Upper lobe of left lung (tissue), 6 donors: ENCODE data around the gene GRK3. TPM values are rescaled to one million over a fixed set of nuclear protein-coding genes. Genes with fewer than 3 reads are reported as not detected.
"Not testable (repeated sequence)": the region's sequence is repeated elsewhere in the genome, so short reads cannot be mapped to it uniquely, and the experiment has no call there.

ENCODE experiments used
- ATAC-seq, 2 donors: fragments of 200-7000 bp; cut with Tn5 transposase; one replicate each; pipeline ENCODE4 v1.9.1; 2022; ENCODE audit warnings: mild to moderate bottlenecking in 2 of 2, moderate library complexity in 2 of 2; ENCODE audit not compliant: low FRiP score in 2 of 2
- DNase-seq, 2 donors: peaks; one replicate each; pipeline ENCODE4 v3.0.0-alpha.2; 2019 to 2020
- H3K27ac ChIP-seq, 4 donors: fragments of 200-600 bp; sonication (generic); one replicate each; pipeline ENCODE4 v1.5.1; 2016 to 2019
- H3K27me3 ChIP-seq, 4 donors: fragments of 200-600 bp; sonication (generic); one replicate each; pipeline ENCODE4 v1.5.1; 2017 to 2019
- H3K36me3 ChIP-seq, 4 donors: fragments of 200-600 bp; sonication (generic); one replicate each; pipeline ENCODE4 v1.5.1; 2016 to 2019
- H3K4me1 ChIP-seq, 4 donors: fragments of 200-600 bp; sonication (generic); one replicate each; pipeline ENCODE4 v1.5.1; 2018 to 2019
- H3K4me3 ChIP-seq, 4 donors: fragments of 200-600 bp; sonication (generic); one replicate each; pipeline ENCODE4 v1.5.1; 2017 to 2019; ENCODE audit warnings: mild to moderate bottlenecking in 2 of 4, moderate library complexity in 1 of 4
- H3K9me3 ChIP-seq, 4 donors: fragments of 200-600 bp; sonication (generic); one replicate each; pipeline ENCODE4 v1.5.1; 2018 to 2019
- EP300 ChIP-seq, 4 donors: sonication (generic); formaldehyde crosslinking; IDR thresholded peaks; one replicate each; pipeline ENCODE4 v1.5.1; 2017; ENCODE audit warnings: antibody characterized with exemption in 4 of 4, control low read depth in 2 of 4
- POLR2A ChIP-seq, 4 donors: fragments of 450-650 bp; IDR thresholded peaks; one replicate each; pipeline ENCODE4 v1.5.1; 2016 to 2017; ENCODE audit warnings: antibody characterized with exemption in 4 of 4, mild to moderate bottlenecking in 2 of 4
- POLR2AphosphoS5 ChIP-seq, 2 donors: sonication (generic); formaldehyde crosslinking; IDR thresholded peaks; one replicate each; pipeline ENCODE4 v1.5.1; 2017; ENCODE audit warnings: antibody characterized with exemption in 2 of 2
- WGBS, 2 donors: methylation state at CpG; one replicate each; pipeline ENCODE4 v1.1.5; 2017 to 2018; 5-methylcytosine and 5-hydroxymethylcytosine counted together
- total RNA-seq, 6 donors: library from RNA; depleted of rRNA in 4 of 6; stranded (reverse); fragments of >200 nt in 4 of 6; gene quantifications; one replicate each; pipeline versions ENCODE4 v1.1.0 to v1.2.1, GENCODE V29; 2016 to 2021
- TF ChIP-seq, protein P1 (sequence below), 6 experiments: fragments of 450-650 bp in 4 of 6; fragments of 200-600 bp in 2 of 6; sonication (generic) in 2 of 6; IDR thresholded peaks; one replicate each; pipeline ENCODE4 v1.5.1; 2016 to 2019; ENCODE audit warnings: antibody characterized with exemption in 6 of 6
- donor health status: DM: no; HTN: no; CAD: no; lungs with moderate emphysema.
- donor health status: DM: no; HTN: yes; CAD: no; lungs with severe emphysema.

GRK3 gene
- total RNA-seq, 6 donors from 2014 or later: 16.0 to 25.2 (median 21.6) TPM

DNA sequence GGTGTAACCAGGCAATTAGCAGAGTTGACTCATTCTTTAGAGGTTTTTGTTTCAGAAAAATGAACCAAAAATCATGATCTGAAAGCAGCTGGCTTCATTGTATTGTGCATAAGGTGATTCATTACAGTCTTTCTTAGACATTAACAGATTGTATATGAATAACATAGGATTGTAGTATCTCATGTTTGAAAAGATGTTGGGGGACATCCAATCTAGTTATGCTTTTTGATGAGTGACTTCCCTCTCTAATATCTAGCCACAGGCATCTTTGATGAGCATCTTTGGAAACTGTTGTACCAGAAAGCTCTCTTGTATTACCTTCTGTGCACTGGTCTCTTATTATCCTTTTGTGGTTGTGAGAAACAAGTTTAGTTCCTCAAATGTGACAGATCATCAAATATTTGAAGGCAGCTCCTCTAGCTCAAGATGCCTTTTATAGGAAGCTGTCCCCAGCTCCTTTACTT is 8.3 kb downstream of the GRK3 start:
- DNase-seq (no peak), ATAC-seq (no peak)
- H3K27me3 ChIP-seq: no peaks in the 10 kb centered on the region
- TF ChIP-seq, protein P1, sequence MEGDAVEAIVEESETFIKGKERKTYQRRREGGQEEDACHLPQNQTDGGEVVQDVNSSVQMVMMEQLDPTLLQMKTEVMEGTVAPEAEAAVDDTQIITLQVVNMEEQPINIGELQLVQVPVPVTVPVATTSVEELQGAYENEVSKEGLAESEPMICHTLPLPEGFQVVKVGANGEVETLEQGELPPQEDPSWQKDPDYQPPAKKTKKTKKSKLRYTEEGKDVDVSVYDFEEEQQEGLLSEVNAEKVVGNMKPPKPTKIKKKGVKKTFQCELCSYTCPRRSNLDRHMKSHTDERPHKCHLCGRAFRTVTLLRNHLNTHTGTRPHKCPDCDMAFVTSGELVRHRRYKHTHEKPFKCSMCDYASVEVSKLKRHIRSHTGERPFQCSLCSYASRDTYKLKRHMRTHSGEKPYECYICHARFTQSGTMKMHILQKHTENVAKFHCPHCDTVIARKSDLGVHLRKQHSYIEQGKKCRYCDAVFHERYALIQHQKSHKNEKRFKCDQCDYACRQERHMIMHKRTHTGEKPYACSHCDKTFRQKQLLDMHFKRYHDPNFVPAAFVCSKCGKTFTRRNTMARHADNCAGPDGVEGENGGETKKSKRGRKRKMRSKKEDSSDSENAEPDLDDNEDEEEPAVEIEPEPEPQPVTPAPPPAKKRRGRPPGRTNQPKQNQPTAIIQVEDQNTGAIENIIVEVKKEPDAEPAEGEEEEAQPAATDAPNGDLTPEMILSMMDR (IDR thresholded peaks at IDR 0.05): no peak
- TF ChIP-seq POLR2A (IDR thresholded peaks at IDR 0.05) (no peak), POLR2AphosphoS5 (IDR thresholded peaks at IDR 0.05) (no peak), EP300 (IDR thresholded peaks at IDR 0.05) (no peak)
- no peaks in the 10 kb centered on the region for H3K9me3 ChIP-seq
- no peak overlapping the region for H3K27ac ChIP-seq
- H3K36me3 ChIP-seq: no peaks in the 10 kb centered on the region
- H3K4me1 ChIP-seq: peaks cover 0 to 4% (median 2%) of the 10 kb centered on the region in 4 donors
- H3K4me3 ChIP-seq: no peak overlapping the region

GRCh38 chr22:25573841-25574240 is 9.4 kb downstream of the GRK3 start:
- no peak for DNase-seq
- peaks cover 0 to 4% (median 2%) of the 10 kb centered on the region in 4 donors for H3K4me1 ChIP-seq
- no peaks in the 10 kb centered on the region for H3K27me3 ChIP-seq
- no peak for TF ChIP-seq POLR2A (IDR thresholded peaks at IDR 0.05)
- no peak overlapping the region for H3K4me3 ChIP-seq
- no peaks in the 10 kb centered on the region for H3K36me3 ChIP-seq
- no peaks in the 10 kb centered on the region for H3K9me3 ChIP-seq
- no peak for ATAC-seq
- H3K27ac ChIP-seq: no peak overlapping the region
- WGBS, 2 donors: 92% methylated on average over 5 of the region's 5 CpGs

- H3K36me3 ChIP-seq: no peaks in the 10 kb centered on the region
- TF ChIP-seq, protein P1 (IDR thresholded peaks at IDR 0.05): no peak
- TF ChIP-seq EP300 (IDR thresholded peaks at IDR 0.05) (no peak), POLR2A (IDR thresholded peaks at IDR 0.05) (no peak), POLR2AphosphoS5 (IDR thresholded peaks at IDR 0.05) (no peak)
- ATAC-seq (no peak), DNase-seq (no peak)
- H3K4me3 ChIP-seq: no peak overlapping the region
- no peaks in the 10 kb centered on the region for H3K9me3 ChIP-seq
- no peaks in the 10 kb centered on the region for H3K27me3 ChIP-seq
- H3K4me1 ChIP-seq: peaks cover 0 to 4% (median 2%) of the 10 kb centered on the region in 4 donors
- H3K27ac ChIP-seq: no peak overlapping the region
- 84 to 85% methylated on average over 4 of the region's 4 CpGs for WGBS, 2 donors
Measured at GRCh38 chr22:25574736-25575135, 10.3 kb downstream of the GRK3 start.

DNA sequence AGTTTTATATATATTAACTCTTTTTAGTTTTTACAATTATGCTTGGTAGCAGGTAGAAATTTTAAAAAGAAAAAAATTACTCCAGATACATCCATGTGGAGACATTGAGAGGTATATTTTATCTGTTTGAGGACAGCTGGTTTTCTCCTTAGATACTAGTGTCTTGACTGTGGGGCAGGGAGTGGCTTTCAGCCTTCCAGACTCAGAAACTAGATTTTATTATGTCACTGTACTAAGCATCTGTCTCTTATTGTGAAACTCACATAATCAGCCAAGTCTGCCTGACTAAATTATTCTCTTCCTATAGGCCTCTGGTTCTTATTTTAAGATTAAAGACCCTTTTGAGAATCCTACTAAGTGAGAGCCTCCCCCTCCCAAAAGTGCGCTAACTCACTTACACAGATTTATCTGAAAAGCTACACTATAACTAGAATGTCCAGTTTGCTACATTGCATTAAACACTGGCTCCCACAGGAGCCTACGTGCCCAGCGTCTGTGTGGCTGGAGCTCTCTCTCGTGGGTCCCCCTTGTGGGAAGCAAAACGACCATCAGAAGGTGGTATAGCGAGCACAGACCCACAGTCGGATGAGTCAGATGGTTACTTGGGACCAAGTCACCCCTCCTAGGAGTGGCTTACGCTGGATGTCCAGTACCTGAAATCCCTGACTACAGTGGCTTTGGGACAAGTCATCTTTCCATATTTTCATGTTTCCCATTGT is 11.4 kb downstream of the GRK3 start:
- not testable (repeated sequence) for H3K4me3 ChIP-seq, H3K36me3 ChIP-seq, H3K4me1 ChIP-seq, H3K9me3 ChIP-seq, H3K27ac ChIP-seq, DNase-seq, H3K27me3 ChIP-seq
- WGBS, 2 donors: 77 to 82% methylated on average over 5 to 8 of the region's 8 CpGs
- peak in 1 of 2 donors; percentile 39 for ATAC-seq

DNA sequence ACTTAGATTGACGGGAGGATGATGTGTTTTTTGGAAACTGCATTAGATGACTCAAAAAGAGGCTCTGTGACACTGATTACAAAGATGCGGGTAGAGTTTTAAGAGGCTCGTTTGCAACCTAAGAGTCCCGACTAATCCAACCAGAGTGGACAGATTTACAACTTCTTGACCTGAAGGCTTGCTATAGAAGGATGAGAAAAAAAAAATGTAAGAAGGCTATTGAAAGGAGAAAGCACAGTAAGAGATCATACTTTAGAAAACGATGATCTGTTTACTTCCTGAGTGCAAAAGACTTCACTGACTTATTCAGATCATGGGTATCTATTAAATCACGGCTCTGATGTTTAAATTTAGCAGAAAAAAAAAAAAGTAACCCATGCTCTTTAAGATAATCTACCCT is 17.0 kb downstream of the GRK3 start:
- WGBS, 2 donors: 64 to 78% methylated on average over 6 of the region's 6 CpGs
- not testable (repeated sequence) for H3K4me3 ChIP-seq, DNase-seq, H3K36me3 ChIP-seq, H3K27ac ChIP-seq, H3K27me3 ChIP-seq, ATAC-seq, H3K4me1 ChIP-seq, H3K9me3 ChIP-seq

DNA sequence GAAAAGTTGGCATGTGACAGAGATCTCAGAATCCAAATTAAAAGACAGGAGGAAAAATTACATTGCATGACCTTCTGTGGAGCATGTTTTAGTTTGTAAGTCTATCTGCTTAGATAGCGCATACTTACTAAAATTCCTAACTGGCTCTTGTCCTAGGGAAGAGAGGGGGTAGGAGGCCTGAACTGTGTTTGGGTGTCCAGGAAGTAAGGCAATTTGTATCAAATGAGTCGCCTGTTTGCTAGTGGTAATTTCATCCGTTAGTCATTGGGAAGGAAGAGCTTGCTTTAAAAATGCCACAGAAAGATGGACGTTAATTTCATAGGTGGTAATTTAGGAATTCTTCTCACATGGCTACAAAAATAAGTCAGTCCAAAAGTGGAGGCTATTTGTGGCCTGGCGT is 18.5 kb downstream of the GRK3 start:
- no peaks in the 10 kb centered on the region for H3K9me3 ChIP-seq
- no peak for DNase-seq
- no peaks in the 10 kb centered on the region for H3K27me3 ChIP-seq
- TF ChIP-seq, protein P1 (IDR thresholded peaks at IDR 0.05): no peak
- no peak for TF ChIP-seq EP300 (IDR thresholded peaks at IDR 0.05)
- no peak for TF ChIP-seq POLR2AphosphoS5 (IDR thresholded peaks at IDR 0.05)
- no peak for TF ChIP-seq POLR2A (IDR thresholded peaks at IDR 0.05)
- no peak overlapping the region for H3K4me3 ChIP-seq
- no peak overlapping the region for H3K27ac ChIP-seq
- ATAC-seq: no peak
- 43 to 46% methylated on average over 5 of the region's 5 CpGs for WGBS, 2 donors
- H3K4me1 ChIP-seq: peaks cover 0 to 2% (median 0%) of the 10 kb centered on the region in 4 donors
- H3K36me3 ChIP-seq: no peaks in the 10 kb centered on the region
